ENCODE data around the gene GBX1.
A peak's percentile ranks its signal among the peaks of the same experiment; 100 is the strongest.

Gene GBX1

DNA sequence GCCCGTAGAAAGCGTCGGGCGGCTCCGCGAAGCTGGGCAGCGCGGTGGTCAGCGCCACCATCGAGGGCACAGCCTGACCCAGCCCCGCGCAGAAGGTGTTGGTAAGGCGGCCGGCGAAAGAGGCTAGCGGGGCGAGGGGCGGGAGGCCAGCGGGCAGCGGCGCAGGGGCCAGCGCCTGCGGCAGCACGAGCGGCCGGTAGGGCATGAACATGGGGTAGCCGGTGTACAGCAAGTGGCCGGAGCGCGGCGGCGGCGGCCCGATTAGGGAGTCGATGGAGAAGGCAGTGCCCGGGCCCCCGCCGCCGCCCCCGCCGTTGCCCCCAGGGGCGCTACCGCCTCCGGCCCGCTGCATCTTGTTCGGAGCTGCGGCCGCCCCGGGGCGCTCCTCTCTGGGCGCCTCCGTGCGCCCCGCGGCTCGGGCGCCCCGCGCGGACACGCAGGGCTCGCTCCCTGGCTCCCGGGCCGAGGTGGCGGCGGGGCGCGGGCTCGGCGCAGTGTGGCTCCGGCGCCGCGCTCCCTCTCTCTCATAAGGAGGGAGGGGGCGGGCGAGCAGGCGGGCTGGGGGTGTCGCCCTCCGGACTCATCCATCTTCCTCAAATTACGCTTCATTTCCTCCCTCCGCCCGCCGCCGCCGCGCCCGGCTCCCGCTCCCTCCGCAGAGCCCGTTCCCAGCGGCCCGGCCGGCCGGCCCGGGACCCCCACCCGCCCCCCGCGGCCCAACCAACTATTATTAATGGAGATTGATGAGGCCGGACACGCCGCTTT, at the start of gene GBX1:
GBX1 (minus strand) TSS at position 498 of the 765 bp plus-strand sequence; CDS start at position 352, 146 bp downstream.
- no peak for DNase-seq

DNA sequence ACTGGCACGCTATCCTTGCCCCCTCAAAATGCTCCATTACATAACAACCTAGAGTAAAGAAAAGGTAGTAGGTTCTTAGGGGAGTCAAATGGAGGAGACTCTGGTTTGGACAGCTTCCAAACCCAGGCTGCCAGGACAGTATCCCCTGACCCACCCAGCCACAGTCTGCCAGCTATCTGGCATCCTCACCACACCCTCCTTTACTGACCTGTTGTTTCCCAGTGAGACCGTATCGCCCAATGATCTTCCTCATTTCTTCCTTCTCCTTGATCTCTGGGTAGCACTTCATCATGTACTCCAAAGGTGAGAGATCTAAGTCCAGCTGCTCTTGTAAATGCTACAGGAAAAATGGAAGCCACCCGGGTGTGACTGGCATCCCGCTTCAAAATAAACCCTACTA, 47.9 kb upstream of the GBX1 start:
- DNase-seq = no peak

DNA sequence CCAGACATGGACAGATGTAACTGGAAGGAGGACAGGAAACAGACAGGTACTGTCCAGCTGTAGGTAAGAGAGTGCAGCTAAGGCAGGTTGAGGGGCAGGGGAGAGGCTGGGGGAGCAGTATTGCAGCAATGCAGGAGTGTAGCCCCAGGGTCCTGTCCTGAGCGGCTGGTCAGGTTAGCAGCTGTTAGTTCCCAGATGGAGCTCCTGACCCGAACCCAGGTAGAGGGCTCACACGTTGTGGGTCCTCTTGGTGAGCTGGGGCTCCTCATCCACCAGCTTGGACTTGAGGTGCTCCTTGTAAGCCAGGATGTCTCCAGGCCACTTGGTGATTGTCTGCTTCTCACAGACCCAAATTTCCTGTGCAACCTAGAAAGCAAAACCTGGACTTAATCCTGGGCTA, 46.3 kb upstream of the GBX1 start:
- no peak for DNase-seq

DNA sequence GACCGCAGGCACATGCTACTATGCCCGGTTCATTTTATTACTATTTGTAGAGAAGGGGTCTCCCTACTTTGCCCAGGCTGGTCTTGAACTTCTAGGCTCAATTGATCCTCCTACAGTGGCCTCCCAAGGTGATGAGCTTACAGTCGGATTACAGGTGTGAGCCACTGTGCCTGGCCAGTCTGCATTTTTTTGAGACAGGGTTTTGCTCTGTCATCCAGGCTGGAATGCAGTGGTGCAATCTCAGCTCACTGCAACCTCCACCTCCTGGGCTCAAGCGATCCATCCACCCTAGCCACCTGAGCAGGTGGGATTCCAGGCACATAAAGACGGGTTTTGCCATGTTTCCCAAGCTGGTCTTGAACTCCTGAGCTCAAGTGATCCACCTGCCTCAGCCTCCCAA, 45.1 kb upstream of the GBX1 start:
- no peak for DNase-seq

DNA sequence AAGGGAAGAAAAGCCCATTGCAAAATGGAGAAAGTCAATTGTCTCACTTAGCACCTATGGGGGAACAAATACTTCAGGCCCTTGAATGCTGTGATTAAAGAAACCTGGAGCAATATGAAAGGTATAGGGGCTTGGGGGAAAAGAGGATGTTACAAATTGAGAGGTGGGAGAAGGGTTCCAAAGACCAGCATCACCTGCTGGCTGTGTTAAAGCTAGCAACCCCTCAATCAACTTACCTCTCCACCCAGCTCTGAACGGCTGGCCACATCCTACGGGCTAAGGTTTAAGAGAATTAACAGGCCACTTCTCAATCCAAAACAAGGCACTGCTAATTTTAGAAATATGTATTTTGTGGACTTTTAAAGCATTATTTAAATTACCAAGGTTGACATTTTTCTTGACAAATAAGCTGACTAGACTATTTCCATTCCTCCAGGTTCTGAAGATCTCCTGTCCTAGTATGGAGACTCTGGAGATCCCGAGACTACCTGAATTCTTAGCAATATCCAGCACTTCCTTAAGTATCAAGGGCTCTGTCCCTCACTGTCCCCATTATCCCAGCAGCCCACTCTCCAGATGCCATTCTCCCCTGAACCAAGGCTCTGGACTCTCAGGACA, 43.8 kb upstream of the GBX1 start:
- DNase-seq = no peak

DNA sequence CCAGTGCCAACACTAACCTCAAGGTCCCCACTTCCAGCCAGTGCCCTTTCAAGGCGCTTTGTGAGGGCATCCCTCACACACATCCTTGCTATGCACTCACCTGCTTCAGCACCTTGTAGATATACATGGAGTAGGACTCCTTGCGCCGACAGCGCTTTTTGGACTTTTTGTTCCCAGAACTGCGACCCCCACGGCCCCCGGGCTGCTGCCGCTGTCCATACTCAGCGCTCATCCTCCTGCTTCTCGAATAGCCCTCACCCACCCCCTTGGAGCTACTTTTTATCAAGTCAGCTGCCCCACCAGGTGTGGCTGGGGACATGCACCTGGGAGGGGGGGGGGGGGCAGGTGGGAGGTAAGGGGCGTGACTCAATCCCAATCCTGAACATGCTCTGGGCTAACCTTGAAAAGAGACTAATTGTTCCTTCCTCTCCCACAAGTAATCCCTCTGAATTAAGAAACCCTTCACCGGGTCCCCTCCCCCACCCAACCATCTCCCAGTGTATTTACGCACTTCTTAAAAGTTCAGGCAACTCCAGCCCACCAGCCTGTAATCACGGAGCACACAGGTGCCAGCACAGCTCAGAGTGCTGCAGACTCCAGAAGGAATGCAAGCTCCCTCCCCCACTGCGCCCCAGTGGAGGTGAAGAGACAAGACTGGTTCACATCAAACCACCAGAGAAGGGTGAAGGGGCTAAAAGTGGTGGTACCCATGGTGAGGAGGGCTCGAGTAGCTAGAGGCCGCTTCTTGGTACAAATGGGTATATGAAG, 42.8 kb upstream of the GBX1 start, which contains the start of gene H2BK1:
H2BK1 (minus strand) TSS at position 402 of the 768 bp plus-strand sequence; CDS start at position 232, 170 bp downstream.
- no peak for DNase-seq

DNA sequence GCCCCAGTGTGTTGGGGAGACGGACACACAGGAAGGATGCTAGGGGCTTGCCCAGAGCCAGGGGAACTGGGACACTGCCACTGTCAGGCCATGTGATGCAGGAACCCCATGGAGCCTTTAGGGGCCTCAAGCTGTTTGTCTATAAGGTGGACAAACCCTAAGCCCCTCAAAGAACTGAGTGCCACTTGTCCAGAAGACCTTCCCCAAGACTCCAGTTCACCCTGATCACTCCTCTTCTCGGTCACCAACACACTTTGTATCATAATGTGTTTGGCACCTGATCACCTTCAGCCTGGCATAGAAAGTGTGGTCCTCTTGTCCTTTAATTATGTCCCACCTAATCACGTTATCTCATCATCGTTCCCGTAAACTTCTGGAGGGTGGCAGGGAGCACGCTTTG, 42.1 kb upstream of the GBX1 start:
- no peak for DNase-seq

DNA sequence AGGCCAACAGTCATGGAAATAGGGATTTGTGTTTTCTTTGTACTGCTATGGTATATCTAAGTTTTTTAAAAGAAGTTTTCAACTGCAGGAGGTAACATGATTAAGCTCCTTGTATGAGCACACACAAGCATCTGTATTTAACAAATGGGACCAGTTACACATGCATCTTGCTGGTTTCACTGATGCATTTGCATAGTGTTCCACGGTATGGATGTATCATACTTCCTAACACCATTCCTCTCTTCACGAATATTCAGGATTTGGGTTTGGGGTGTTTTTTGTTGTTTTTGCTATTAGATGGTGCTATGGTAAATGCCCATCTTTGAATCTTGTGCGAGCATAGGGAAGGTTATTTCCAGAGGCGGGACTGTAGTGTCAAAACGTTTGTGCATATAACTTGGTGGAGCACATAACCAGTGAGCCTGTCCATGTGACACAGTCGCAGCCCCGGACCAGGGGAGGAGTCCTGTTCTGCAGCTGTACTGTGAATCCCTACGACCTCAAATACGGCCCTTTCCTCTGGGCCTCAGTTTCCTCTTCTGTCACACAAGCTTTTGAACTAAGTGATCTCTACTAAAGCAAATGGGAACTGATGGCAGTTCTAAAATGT, 40.9 kb upstream of the GBX1 start:
- DNase-seq = no peak

DNA sequence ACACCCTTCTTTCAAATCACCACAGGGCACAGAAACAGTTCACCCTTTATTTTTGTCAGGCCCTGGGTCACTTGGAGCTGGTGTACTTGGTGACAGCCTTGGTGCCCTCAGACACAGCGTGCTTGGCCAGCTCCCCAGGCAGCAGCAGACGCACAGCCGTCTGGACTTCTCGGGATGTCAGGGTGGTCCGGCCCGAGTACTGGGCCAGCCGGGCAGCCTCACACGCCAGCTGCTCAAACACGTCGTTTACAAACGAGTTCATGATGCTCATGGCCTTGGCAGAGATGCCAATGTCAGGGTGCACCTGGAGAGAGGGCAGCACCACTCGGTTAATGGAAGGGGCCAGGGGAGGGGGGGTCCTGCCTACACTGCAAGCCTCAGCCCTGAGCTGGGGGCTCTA, 40.3 kb upstream of the GBX1 start:
- no peak for DNase-seq

DNA sequence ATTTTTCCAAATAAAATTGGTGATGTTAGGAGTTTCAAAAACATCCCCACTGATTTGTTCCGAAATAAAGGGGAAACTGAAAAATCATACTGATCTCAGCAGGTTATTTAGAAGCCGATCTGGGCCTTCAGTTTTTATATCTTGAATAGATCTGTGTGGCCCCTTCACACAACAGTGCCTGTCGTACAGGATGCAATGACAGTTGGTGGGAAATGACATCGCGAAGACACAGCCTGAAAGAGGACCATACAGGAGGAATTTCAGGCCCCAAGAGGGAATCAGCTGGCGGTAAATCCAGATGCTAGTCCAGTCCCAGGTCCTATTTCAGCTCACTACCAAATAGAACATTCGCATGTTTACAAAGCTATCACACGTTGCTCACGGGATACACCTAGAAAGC, 39.8 kb upstream of the GBX1 start:
- DNase-seq = no peak

DNA sequence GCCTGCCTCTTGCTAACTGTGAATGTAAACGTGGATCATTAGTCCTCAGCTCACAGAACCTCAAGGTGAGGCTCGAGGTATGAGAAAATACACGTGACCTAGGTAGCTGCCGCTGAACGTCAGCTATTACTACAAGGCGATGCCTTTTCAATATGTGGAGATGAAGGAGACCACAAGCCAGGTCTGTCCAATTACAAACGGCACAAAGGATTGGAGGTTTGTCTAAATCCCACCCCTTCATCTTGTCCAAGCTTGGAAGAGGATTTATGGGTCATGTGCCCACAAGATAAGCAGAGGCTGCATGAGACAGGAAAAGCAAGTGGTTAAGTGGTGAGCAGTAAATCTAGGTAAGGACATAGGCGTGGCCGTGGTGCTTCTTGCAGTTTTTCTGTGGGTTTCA, 39.4 kb upstream of the GBX1 start:
- peak; percentile 51 for DNase-seq

DNA sequence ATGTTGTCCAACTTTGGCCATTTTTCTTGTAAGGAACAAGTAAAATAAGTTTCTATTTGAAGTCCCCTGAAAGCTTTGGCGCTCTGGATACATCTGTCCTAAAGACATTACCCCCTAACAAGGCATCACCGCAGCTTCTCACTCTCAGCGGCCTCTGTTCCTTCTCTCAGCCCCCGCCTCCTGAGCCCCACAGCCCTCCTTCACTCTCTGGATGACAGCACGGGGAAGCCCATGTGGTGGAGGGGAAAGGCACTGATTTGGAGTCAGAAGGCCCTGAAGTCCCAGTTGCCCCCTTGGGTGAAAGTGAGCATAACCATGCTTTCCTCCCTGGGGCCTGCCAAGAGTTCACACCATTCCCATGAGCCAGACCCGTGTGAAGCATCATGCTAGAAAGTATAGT, 38.2 kb upstream of the GBX1 start:
- DNase-seq = no peak

DNA sequence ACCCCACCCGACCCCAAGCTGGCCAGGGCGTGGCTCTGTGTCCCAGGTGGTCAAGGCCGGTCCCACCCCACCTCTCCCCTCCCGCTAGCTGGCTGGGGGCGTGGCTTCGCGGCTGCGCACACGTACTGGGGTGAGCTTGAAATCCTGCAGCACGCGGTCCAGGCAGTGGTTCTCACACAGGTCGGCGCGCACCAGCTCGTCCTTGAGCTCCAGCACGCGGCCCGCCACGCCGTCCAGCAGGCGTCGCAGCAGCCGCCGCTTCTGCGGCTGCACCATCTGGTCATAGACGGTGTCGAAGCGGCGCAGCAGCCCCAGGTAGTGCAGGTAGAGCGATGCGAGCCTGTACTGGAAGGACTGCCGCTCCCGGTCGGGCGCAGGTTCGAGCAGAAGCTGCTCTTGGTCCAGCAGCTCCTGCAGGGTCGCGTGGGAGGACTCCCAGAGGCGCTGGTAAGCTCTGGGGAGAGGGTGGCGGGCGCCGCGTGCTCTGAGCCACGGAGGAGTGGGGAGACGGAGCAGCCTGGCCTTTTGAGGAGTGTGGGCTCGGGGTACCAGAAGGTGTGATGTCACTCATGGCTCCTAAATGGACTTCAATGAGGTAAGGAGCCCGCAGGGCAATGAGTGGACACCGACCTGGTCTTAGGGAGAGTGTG, 37.0 kb upstream of the GBX1 start:
- DNase-seq = no peak

DNA sequence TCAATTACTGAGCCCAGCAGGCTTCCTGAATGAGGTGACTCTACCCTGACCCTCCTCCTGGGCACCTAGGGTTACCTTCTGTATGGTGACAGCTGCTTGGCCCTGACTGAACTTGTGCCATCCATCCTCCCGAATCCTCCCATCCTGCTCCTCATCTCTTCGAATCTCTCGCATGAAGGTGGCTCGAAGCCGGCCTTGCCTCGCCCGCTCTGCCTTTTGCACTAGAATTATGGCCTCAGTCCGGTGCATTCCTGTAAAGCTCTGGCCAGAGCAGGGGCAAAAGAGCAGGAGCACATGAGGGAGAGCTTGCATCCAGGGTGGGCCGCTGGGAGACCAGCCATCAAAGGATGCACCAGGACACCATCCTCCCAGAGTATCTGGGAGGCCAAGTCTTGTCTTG, 35.3 kb upstream of the GBX1 start:
- DNase-seq = no peak

DNA sequence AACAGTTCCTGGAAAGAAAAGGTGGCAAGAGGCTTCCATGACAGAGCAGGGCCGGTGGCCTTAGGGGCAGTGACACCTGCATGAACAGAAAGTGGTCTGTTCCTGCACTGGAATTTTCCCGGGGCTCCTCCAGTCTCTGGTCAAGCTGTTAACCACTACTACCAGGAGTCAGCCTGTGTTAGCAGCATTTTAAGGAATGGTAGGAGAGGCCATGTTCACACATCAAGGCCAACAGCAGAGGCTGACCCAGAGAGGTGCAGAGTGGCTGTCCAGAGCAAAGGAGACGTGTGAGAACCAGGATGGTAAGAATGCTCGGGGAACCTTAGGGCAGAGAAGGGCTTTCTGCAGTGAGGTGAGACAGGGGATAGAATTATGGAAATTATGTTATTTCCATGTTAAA, 34.3 kb upstream of the GBX1 start:
- DNase-seq = no peak

DNA sequence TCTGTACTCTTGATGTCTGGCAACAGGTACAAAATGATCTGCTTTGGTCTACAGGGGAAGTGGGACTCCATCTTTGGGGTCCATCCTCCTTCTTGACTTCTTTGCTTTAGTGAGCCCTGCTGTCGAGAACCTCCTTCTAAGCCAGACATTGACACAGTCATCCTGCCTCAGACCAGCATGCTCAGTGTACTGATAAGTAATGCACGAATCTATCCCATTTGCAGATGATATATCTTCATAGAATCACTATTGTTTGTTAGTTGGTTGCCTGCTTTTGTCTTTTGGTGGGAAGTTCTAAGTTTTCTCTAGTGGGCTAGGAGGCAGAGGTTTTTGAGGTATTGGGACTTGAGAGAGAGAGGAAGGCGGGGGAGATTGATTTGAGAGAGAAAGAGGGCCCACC, 33.9 kb upstream of the GBX1 start:
- DNase-seq = no peak

DNA sequence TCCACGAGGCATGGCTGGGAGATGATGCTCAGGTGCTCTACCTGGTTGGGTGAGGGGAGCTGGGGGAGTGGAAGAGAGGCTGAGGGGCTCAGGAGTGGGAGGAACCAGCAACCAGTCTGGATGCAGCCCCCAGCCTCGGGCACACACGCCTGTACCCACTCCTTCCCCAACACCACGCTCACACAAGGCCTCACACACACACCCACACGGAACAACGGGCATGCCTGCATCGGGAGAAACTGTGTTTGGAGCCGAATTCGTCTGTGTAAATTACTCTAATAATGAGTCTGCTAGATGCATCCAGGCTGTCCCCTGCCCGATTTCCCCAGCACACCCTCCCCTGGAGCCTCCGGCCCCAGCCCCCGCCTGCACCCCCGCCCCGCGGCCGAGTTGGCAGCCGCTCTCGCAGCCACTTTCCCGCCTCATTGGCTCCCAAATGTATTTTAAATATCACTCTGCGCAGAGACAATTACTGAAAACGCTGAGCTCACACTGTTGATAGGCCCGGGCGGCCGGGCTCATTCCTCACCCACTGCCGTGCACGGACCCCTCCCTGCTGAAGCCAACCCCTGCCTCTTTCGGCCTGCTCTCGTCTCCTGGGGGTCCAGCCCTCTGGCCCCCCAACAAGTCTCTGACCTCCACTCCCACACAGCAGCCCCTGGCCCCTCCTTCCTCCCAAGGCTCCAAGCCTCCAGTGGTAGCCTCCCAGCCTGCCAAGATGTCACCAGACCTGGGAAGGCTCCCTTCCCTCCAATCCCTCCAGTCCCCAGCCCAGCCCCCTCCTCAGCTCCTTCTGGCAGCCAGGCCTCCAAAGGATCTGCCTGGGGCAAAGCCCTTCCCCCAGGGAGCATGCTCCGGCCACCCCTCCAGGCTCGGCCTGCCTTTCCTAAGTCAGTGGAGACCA, 31.7 kb upstream of the GBX1 start:
- DNase-seq = no peak

DNA sequence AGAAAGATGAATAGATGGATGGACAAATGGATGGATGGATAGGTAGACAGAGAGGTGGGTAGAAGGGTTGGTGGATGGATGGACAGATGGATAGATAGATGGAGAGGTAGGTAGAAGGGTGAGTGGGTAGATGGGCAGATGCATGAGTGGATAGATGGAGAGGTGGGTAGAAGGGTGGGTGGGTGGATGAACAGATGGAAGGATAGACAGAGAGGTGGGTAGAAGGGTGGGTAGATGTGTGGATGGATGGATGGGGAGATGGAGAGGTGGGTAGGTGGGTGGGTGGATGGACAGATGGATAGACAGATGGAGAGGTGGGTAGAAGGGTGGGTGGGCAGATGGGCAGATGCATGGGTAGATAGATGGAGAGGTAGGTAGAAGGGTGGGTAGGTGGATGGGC, 30.4 kb upstream of the GBX1 start:
- DNase-seq = no peak

DNA sequence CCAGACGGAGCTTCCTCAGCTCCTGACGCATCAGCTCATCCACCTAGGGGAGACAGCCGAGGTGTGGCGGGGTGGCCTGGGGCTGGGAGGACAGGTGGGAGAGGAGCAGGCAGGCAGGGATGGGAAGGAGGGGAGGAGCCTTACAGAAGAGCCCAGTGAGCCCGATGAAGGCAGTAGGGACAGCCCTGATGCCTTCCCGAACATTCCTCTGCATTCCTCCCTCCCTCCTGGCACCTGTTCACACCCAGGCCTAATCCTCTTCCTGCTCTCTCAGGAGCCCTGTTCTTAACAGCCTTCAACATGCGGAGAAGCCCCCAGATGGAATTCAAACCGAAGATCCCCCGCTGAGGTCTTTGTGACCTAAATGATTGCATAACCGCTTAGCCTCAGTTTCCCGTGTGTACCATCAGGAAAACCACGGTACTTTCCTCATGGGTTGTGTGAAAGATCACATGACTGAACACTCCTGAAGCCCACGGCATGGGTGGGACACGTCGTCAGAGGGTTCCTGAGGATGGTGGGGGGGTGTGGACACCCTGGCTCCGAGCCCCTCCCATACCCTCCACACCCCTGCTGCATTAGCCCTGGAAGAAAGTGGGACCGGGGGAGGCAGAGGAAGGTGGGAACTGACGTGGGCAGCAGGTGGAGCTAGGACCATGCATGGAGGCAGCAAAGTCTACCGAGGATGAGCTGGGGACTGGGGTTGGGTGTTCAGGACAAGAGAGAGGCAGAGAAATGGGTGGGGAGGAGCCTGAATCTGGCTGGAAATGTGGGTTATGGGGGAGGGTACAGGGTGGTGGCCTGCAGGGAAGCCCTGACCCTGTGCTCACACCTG, 28.3 kb upstream of the GBX1 start:
- no peak for DNase-seq

DNA sequence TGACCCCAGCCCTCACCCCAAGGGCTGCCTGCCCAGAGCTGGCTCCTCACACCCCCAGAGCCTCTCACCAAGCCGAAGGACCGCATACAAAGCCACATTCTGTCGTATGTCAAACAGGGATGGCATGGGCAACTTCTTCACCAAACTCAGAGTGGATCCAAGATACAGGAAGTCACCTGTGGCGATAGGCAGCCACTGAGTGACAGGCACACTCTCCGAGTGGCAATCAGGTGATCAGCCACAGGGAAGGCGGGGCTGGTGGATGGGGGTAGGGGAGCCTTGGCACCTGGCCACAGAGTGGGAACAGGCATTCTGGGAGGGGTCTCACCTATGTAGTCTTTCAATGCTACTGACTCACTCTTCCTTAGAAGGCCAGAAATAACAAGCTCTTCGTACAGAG, 26.7 kb upstream of the GBX1 start:
- DNase-seq = no peak
